Keratinocyte (primary cell): ENCODE measurements around the gene SSBP2. TPM values are rescaled to one million over a fixed set of nuclear protein-coding genes. Genes with fewer than 3 reads are reported as not detected.

Source experiments
- DNase-seq: peaks from one replicate; pipeline ENCODE4 v3.0.0-alpha.2; 2011; ENCODE audit warnings: low read depth, missing footprints, low spot score
- FAIRE-seq: peaks from 2 replicates; lab custom pipeline; 2011; peaks lifted over from hg19 to GRCh38; lab: Jason Lieb, UNC
- H2AFZ ChIP-seq: 2 replicates; pipeline ENCODE4 v1.6.0; 2012; ENCODE audit warnings: low read length, control low read depth, inconsistent platforms; ENCODE audit not compliant: control insufficient read depth
- H3K27ac ChIP-seq: 2 replicates; pipeline ENCODE4 v1.5.1; 2011; ENCODE audit warnings: low read length; ENCODE audit not compliant: control insufficient read depth, insufficient read depth
- H3K27me3 ChIP-seq: 3 replicates; pipeline ENCODE4 v1.6.0; 2011; ENCODE audit warnings: low read length; ENCODE audit not compliant: control insufficient read depth, insufficient read depth; ENCODE audit errors: extremely low read depth
- H3K36me3 ChIP-seq, 2 experiments: 2 replicates in 1 of 2; 3 replicates in 1 of 2; pipeline ENCODE4 v1.5.1; 2011; ENCODE audit warnings: low read length in 2 of 2, mild to moderate bottlenecking in 1 of 2; ENCODE audit not compliant: control insufficient read depth in 2 of 2, insufficient read depth in 2 of 2; ENCODE audit errors: extremely low read depth in 1 of 2
- H3K4me1 ChIP-seq: 3 replicates; pipeline ENCODE4 v1.5.1; 2011; ENCODE audit warnings: low read length; ENCODE audit not compliant: control insufficient read depth, insufficient read depth; ENCODE audit errors: extremely low read depth
- H3K4me2 ChIP-seq: 3 replicates; pipeline ENCODE4 v1.6.0; 2011; ENCODE audit warnings: low read depth, low read length; ENCODE audit not compliant: control insufficient read depth, insufficient read depth; ENCODE audit errors: extremely low read depth
- H3K4me3 ChIP-seq, 3 experiments: fragments of 200-600 bp in 1 of 3; sonication (generic) in 1 of 3; 2 replicates in 2 of 3; 3 replicates in 1 of 3; pipeline ENCODE4 v1.5.1; 2011 to 2016; ENCODE audit warnings: low read length in 3 of 3, mild to moderate bottlenecking in 3 of 3, control low read depth in 2 of 3, inconsistent platforms in 1 of 3, low read depth in 1 of 3, mixed read lengths in 1 of 3, mixed run types in 1 of 3, moderate library complexity in 1 of 3; ENCODE audit not compliant: control insufficient read depth in 2 of 3, insufficient read depth in 2 of 3; ENCODE audit errors: extremely low read depth in 1 of 3
- H3K79me2 ChIP-seq: 2 replicates; pipeline ENCODE4 v1.6.0; 2012; ENCODE audit warnings: low read length; ENCODE audit not compliant: control insufficient read depth, insufficient read depth
- H3K9ac ChIP-seq: 3 replicates; pipeline ENCODE4 v1.6.0; 2011; ENCODE audit warnings: low read length; ENCODE audit not compliant: control insufficient read depth, insufficient read depth; ENCODE audit errors: extremely low read depth
- H3K9me1 ChIP-seq: 3 replicates; pipeline ENCODE4 v1.6.0; 2011; ENCODE audit warnings: low read length; ENCODE audit not compliant: control insufficient read depth, insufficient read depth; ENCODE audit errors: extremely low read depth
- H3K9me3 ChIP-seq: 2 replicates; pipeline ENCODE4 v1.5.1; 2012; ENCODE audit warnings: low read depth, low read length; ENCODE audit not compliant: control insufficient read depth
- H4K20me1 ChIP-seq: 3 replicates; pipeline ENCODE4 v1.6.0; 2011; ENCODE audit warnings: low read length; ENCODE audit not compliant: control insufficient read depth, insufficient read depth; ENCODE audit errors: extremely low read depth
- CTCF ChIP-seq, 3 experiments: IDR thresholded peaks in 1 of 3; conservative IDR thresholded peaks in 1 of 3; optimal IDR thresholded peaks in 1 of 3; 2 replicates in 2 of 3; 3 replicates in 1 of 3; pipeline versions ENCODE3 to v1.5.1; 2011; ENCODE audit warnings: low read length in 3 of 3, mild to moderate bottlenecking in 3 of 3, moderate library complexity in 2 of 3, control low read depth in 1 of 3, inconsistent platforms in 1 of 3; ENCODE audit not compliant: insufficient read depth in 2 of 3; ENCODE audit errors: extremely low read depth in 1 of 3
- EZH2 ChIP-seq: IDR thresholded peaks from one replicate; pipeline ENCODE4 v1.6.1; 2012; ENCODE audit warnings: inconsistent platforms, mild to moderate bottlenecking, low read length, moderate library complexity
- dilution Hi-C: fragments of 300-500 bp; cut with MboI; formaldehyde crosslinking; loops from one replicate; pipeline ENCODE4 v1.7.0; 2020; ENCODE audit warnings: low sequenced_read_pairs; ENCODE audit not compliant: extremely low pct_ligation_motif_present
- polyA plus RNA-seq, 5 experiments: library from polyadenylated mRNA; depleted of rRNA in 3 of 5; stranded (reverse) in 3 of 5; stranded (forward) in 1 of 5; unstranded in 1 of 5; fragments of >200 nt; gene quantifications; 1 replicate in 1 of 5; 2 replicates in 3 of 5; 3 replicates in 1 of 5; pipeline versions ENCODE4 v1.2.1 to v1.2.3, GENCODE V29; 2011 to 2012; ENCODE audit warnings: missing spikeins in 2 of 5, low read depth in 1 of 5, low replicate concordance in 1 of 5

The SSBP2 gene
- polyA plus RNA-seq, 1 donor (not counting 4 experiments of a cell fraction or from before 2014, with no cell fraction given), result 14.6 TPM

GRCh38 chr5:81755320-81755719, 4.4 kb upstream of the SSBP2 start:
- Histone ChIP-seq H3K4me3 (no peak overlapping the region), H2AFZ (no peak overlapping the region), H3K79me2 (no peaks in the 10 kb centered on the region), H3K4me1 (peaks cover 36% of the 10 kb centered on the region), H3K27ac (peak overlapping the region; percentile 45), H3K9ac (no peak overlapping the region), H3K36me3 (no peaks in the 10 kb centered on the region), H3K4me2 (peak overlapping the region; percentile 45), H3K27me3 (no peaks in the 10 kb centered on the region), H4K20me1 (no peaks in the 10 kb centered on the region), H3K9me1 (no peaks in the 10 kb centered on the region), H3K9me3 (no peaks in the 10 kb centered on the region)
- FAIRE-seq (peak; percentile 99), DNase-seq (peak; percentile 53)
- dilution Hi-C loops, result no loop called here
- TF ChIP-seq EZH2, result no peak
- no peak for TF ChIP-seq CTCF (optimal IDR thresholded peaks at IDR 0.05 in 1 of 3, IDR thresholded peaks at IDR 0.05 in 1 of 3, conservative IDR thresholded peaks at IDR 0.05 in 1 of 3; ENCODE audit: extremely low read depth in 1 of 3, insufficient read depth in 2 of 3, low read length in 3 of 3)

GRCh38 chr5:81754621-81755020, 3.7 kb upstream of the SSBP2 start:
- H3K9me3 ChIP-seq, result no peaks in the 10 kb centered on the region
- peak overlapping the region; percentile 45 for H3K27ac ChIP-seq
- no peaks in the 10 kb centered on the region for H3K36me3 ChIP-seq
- DNase-seq (no peak), FAIRE-seq (no peak)
- H3K79me2 ChIP-seq, result no peaks in the 10 kb centered on the region
- dilution Hi-C loops, result no loop called here
- H2AFZ ChIP-seq, result peak overlapping the region; percentile 76
- no peaks in the 10 kb centered on the region for H3K9me1 ChIP-seq
- no peak overlapping the region for H3K4me2 ChIP-seq
- H3K4me3 ChIP-seq, result no peak overlapping the region
- TF ChIP-seq EZH2 (no peak), CTCF (optimal IDR thresholded peaks at IDR 0.05 in 1 of 3, IDR thresholded peaks at IDR 0.05 in 1 of 3, conservative IDR thresholded peaks at IDR 0.05 in 1 of 3; ENCODE audit: extremely low read depth in 1 of 3, insufficient read depth in 2 of 3, low read length in 3 of 3) (no peak)
- H3K27me3 ChIP-seq, result no peaks in the 10 kb centered on the region
- H4K20me1 ChIP-seq, result no peaks in the 10 kb centered on the region
- no peak overlapping the region for H3K9ac ChIP-seq
- H3K4me1 ChIP-seq, result peaks cover 36% of the 10 kb centered on the region
